Activated T-cell treated with anti-CD3 and anti-CD28 coated beads, Interleukin-2, amount 50 U/mL, for 24 hours (primary cell): ENCODE measurements around the gene ZBED3.
A peak's percentile ranks its signal among the peaks of the same experiment; 100 is the strongest.

Source experiments
- DNase-seq: peaks from one replicate; pipeline ENCODE4 v3.0.0-alpha.2; 2020
- H3K27ac Mint-ChIP-seq: 2 replicates; pipeline ENCODE4 v1.8.0; 2020; ENCODE audit warnings: mild to moderate bottlenecking, mixed read lengths
- H3K27me3 Mint-ChIP-seq: 2 replicates; pipeline ENCODE4 v1.8.0; 2020; ENCODE audit warnings: mixed read lengths
- H3K36me3 Mint-ChIP-seq: 2 replicates; pipeline ENCODE4 v1.8.0; 2020; ENCODE audit warnings: low read depth, mixed read lengths
- H3K4me1 Mint-ChIP-seq: 2 replicates; pipeline ENCODE4 v1.8.0; 2020; ENCODE audit warnings: low read depth, mixed read lengths
- H3K4me3 Mint-ChIP-seq: 2 replicates; pipeline ENCODE4 v1.8.0; 2020; ENCODE audit warnings: mild to moderate bottlenecking, moderate library complexity, mixed read lengths
- H3K9me3 Mint-ChIP-seq: 2 replicates; pipeline ENCODE4 v1.8.0; 2020; ENCODE audit warnings: mixed read lengths

Gene ZBED3

GRCh38 chr5:77046416-77047073 is 40.5 kb downstream of the ZBED3 start:
- Mint-ChIP-seq H3K4me1 (peaks cover 10% of the 10 kb centered on the region), H3K36me3 (peaks cover 65% of the 10 kb centered on the region), H3K9me3 (no peaks in the 10 kb centered on the region), H3K27me3 (no peaks in the 10 kb centered on the region), H3K4me3 (no peak overlapping the region), H3K27ac (no peak overlapping the region)
- no peak for DNase-seq

- Mint-ChIP-seq H3K9me3 (no peaks in the 10 kb centered on the region), H3K36me3 (peaks cover 83% of the 10 kb centered on the region), H3K27ac (no peak overlapping the region), H3K4me1 (peaks cover 35% of the 10 kb centered on the region), H3K27me3 (no peaks in the 10 kb centered on the region), H3K4me3 (no peak overlapping the region)
- no peak for DNase-seq
Observed at GRCh38 chr5:77035950-77036349, 51.1 kb downstream of the ZBED3 start.

- H3K27me3 Mint-ChIP-seq: no peaks in the 10 kb centered on the region
- DNase-seq: no peak
- H3K4me3 Mint-ChIP-seq: peak overlapping the region; percentile 27
- peak overlapping the region; percentile 47 for H3K27ac Mint-ChIP-seq
- H3K9me3 Mint-ChIP-seq: peaks cover 11% of the 10 kb centered on the region
- peaks cover 49% of the 10 kb centered on the region for H3K4me1 Mint-ChIP-seq
- H3K36me3 Mint-ChIP-seq: peaks cover 85% of the 10 kb centered on the region
Observed at GRCh38 chr5:77033338-77033737, 53.7 kb downstream of the ZBED3 start.

- Mint-ChIP-seq H3K27ac (no peak overlapping the region), H3K36me3 (peaks cover 81% of the 10 kb centered on the region), H3K4me1 (peaks cover 49% of the 10 kb centered on the region), H3K4me3 (no peak overlapping the region), H3K9me3 (peaks cover 14% of the 10 kb centered on the region), H3K27me3 (no peaks in the 10 kb centered on the region)
- DNase-seq: no peak
Observed at GRCh38 chr5:77032635-77033034, 54.5 kb downstream of the ZBED3 start.

GRCh38 chr5:77031891-77032290 is 55.2 kb downstream of the ZBED3 start:
- H3K4me1 Mint-ChIP-seq: peaks cover 45% of the 10 kb centered on the region
- H3K4me3 Mint-ChIP-seq: peak overlapping the region; percentile 96
- H3K36me3 Mint-ChIP-seq: peaks cover 76% of the 10 kb centered on the region
- H3K27me3 Mint-ChIP-seq: no peaks in the 10 kb centered on the region
- H3K9me3 Mint-ChIP-seq: peaks cover 14% of the 10 kb centered on the region
- H3K27ac Mint-ChIP-seq: peak overlapping the region; percentile 96
- no peak for DNase-seq

- Mint-ChIP-seq H3K4me1 (peaks cover 45% of the 10 kb centered on the region), H3K4me3 (peak within 1 kb of the TSS; percentile 96), H3K27ac (peak within 1 kb of the TSS; percentile 96), H3K27me3 (no peaks in the 10 kb centered on the region), H3K36me3 (peaks cover 61% of the 10 kb centered on the region), H3K9me3 (peaks cover 14% of the 10 kb centered on the region)
- DNase-seq: peak; percentile 91
Observed at GRCh38 chr5:77030097-77031071, 56.7 kb downstream of the ZBED3 start, which contains the start of gene AGGF1. Gene AGGF1 (plus strand): TSS chr5:77030404. CDS start chr5:77030767, 363 bp downstream.

- Mint-ChIP-seq H3K36me3 (peaks cover 52% of the 10 kb centered on the region), H3K4me3 (peak overlapping the region; percentile 96), H3K9me3 (peaks cover 14% of the 10 kb centered on the region), H3K27ac (peak overlapping the region; percentile 96), H3K27me3 (no peaks in the 10 kb centered on the region), H3K4me1 (peaks cover 40% of the 10 kb centered on the region)
- no peak for DNase-seq
Observed at GRCh38 chr5:77029376-77029885, 57.7 kb downstream of the ZBED3 start.

GRCh38 chr5:77028631-77029375 is 58.3 kb downstream of the ZBED3 start:
- DNase-seq: no peak
- peak overlapping the region; percentile 31 for H3K27ac Mint-ChIP-seq
- peaks cover 46% of the 10 kb centered on the region for H3K36me3 Mint-ChIP-seq
- peaks cover 14% of the 10 kb centered on the region for H3K9me3 Mint-ChIP-seq
- H3K4me1 Mint-ChIP-seq: peaks cover 37% of the 10 kb centered on the region
- H3K27me3 Mint-ChIP-seq: no peaks in the 10 kb centered on the region
- H3K4me3 Mint-ChIP-seq: no peak overlapping the region

GRCh38 chr5:77024490-77024889 is 62.6 kb downstream of the ZBED3 start:
- H3K4me3 Mint-ChIP-seq: no peak overlapping the region
- peaks cover 5% of the 10 kb centered on the region for H3K4me1 Mint-ChIP-seq
- H3K36me3 Mint-ChIP-seq: peaks cover 14% of the 10 kb centered on the region
- peaks cover 19% of the 10 kb centered on the region for H3K27me3 Mint-ChIP-seq
- no peak overlapping the region for H3K27ac Mint-ChIP-seq
- DNase-seq: no peak
- H3K9me3 Mint-ChIP-seq: peaks cover 10% of the 10 kb centered on the region

- Mint-ChIP-seq H3K4me1 (no peaks in the 10 kb centered on the region), H3K27me3 (peaks cover 28% of the 10 kb centered on the region), H3K36me3 (no peaks in the 10 kb centered on the region), H3K4me3 (no peak overlapping the region), H3K9me3 (no peaks in the 10 kb centered on the region), H3K27ac (no peak overlapping the region)
- no peak for DNase-seq
Observed at GRCh38 chr5:77022511-77023417, 64.3 kb downstream of the ZBED3 start.
